Activated CD8-positive, alpha-beta memory T cell treated with anti-CD3 and anti-CD28 coated beads, Interleukin-2, amount 10 ng/mL, durations not matched to agents 7 days and 5 days (primary cell): ENCODE data around the gene IRF8. TPM values are rescaled to one million over a fixed set of nuclear protein-coding genes. Genes with fewer than 3 reads are reported as not detected.
"Not testable (repeated sequence)": the region's sequence is repeated elsewhere in the genome, so short reads cannot be mapped to it uniquely, and the experiment has no call there.

Source experiments
- ATAC-seq: fragments of 150-1000 bp; cut with Tn5 transposase; one replicate; pipeline ENCODE4 v1.10.0; 2021; ENCODE audit warnings: moderate library complexity
- CTCF ChIA-PET: fragments of 350-600 bp; sonication (Branson Sonifier 250); formaldehyde crosslinking; loops from one replicate; lab custom pipeline; 2021; ENCODE audit warnings: antibody characterized with exemption; lab: Charles Lee
- DNase-seq: peaks from one replicate; pipeline ENCODE4 v3.0.0-alpha.2; 2020
- H3K27ac Mint-ChIP-seq: one replicate; pipeline ENCODE4 v1.8.0; 2021; ENCODE audit warnings: mild to moderate bottlenecking, mixed read lengths
- H3K27me3 Mint-ChIP-seq: one replicate; pipeline ENCODE4 v1.8.0; 2021; ENCODE audit warnings: mixed read lengths
- H3K36me3 Mint-ChIP-seq: one replicate; pipeline ENCODE4 v1.8.0; 2021; ENCODE audit warnings: mild to moderate bottlenecking, mixed read lengths
- H3K4me1 Mint-ChIP-seq: one replicate; pipeline ENCODE4 v1.8.0; 2021; ENCODE audit warnings: mixed read lengths
- H3K4me3 Mint-ChIP-seq: one replicate; pipeline ENCODE4 v1.8.0; 2021; ENCODE audit warnings: mild to moderate bottlenecking, moderate library complexity, mixed read lengths
- H3K9me3 Mint-ChIP-seq: one replicate; pipeline ENCODE4 v1.8.0; 2022; ENCODE audit warnings: low read depth, mixed read lengths
- total RNA-seq, 2 experiments: library from RNA; stranded (reverse); gene quantifications; one replicate each; pipeline ENCODE4 v1.2.3, GENCODE V29; 2021

The IRF8 gene
- total RNA-seq, 2 experiments from 2014 or later, result 8.4 to 11.1 TPM

GRCh38 chr16:85905110-85906095, 6.4 kb downstream of the IRF8 start:
- Mint-ChIP-seq H3K27me3 (peaks cover 10% of the 10 kb centered on the region), H3K4me1 (peaks cover 44% of the 10 kb centered on the region), H3K9me3 (no peaks in the 10 kb centered on the region), H3K4me3 (no peak overlapping the region), H3K27ac (no peak overlapping the region), H3K36me3 (peaks cover 29% of the 10 kb centered on the region)
- DNase-seq, result no peak
- ATAC-seq, result no peak
- CTCF ChIA-PET, result interaction anchor here (1.2 to 2.0 kb wide), 3 partner anchors 82 to 94 kb away, joined by 3 to 6 read pairs (median 3); no protein-coding TSS in a partner anchor

DNA sequence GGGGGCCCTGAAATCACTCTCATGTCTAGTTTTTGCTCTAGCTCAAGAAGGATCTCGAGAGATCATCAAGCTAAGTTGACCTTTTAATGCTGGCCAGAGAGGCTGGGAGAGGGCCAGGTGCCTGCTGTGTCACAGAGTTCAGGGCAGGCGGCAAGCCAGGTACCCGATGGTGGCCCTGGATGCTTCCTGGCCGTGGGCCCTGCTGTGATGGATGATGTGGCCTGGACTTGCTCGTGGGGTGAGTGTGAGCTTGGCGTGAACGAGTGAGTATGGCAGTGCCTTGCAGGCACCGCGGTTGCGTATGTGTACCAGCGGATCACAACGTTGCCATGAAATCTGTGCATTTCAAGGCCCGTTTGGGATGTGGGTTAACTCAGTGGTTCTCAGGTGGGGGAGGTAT, 7.4 kb downstream of the IRF8 start:
- DNase-seq (no peak), ATAC-seq (no peak)
- H3K27ac Mint-ChIP-seq, result no peak overlapping the region
- H3K4me1 Mint-ChIP-seq, result peaks cover 35% of the 10 kb centered on the region
- H3K4me3 Mint-ChIP-seq, result no peak overlapping the region
- CTCF ChIA-PET, result interaction anchor here (1.2 to 2.0 kb wide), 3 partner anchors 81 to 93 kb away, joined by 3 to 6 read pairs (median 3); no protein-coding TSS in a partner anchor
- peaks cover 29% of the 10 kb centered on the region for H3K36me3 Mint-ChIP-seq
- H3K27me3 Mint-ChIP-seq, result peaks cover 3% of the 10 kb centered on the region
- H3K9me3 Mint-ChIP-seq, result no peaks in the 10 kb centered on the region

GRCh38 chr16:85907231-85907630, 8.3 kb downstream of the IRF8 start:
- H3K9me3 Mint-ChIP-seq, H3K27me3 Mint-ChIP-seq, ATAC-seq, H3K27ac Mint-ChIP-seq, DNase-seq, H3K4me3 Mint-ChIP-seq: not testable (repeated sequence)
- Mint-ChIP-seq H3K36me3 (peaks cover 27% of the 10 kb centered on the region), H3K4me1 (peaks cover 26% of the 10 kb centered on the region)
- CTCF ChIA-PET, result interaction anchor here (2.0 kb wide), 1 partner anchor 80 kb away, joined by 6 read pairs; no protein-coding TSS in a partner anchor

DNA sequence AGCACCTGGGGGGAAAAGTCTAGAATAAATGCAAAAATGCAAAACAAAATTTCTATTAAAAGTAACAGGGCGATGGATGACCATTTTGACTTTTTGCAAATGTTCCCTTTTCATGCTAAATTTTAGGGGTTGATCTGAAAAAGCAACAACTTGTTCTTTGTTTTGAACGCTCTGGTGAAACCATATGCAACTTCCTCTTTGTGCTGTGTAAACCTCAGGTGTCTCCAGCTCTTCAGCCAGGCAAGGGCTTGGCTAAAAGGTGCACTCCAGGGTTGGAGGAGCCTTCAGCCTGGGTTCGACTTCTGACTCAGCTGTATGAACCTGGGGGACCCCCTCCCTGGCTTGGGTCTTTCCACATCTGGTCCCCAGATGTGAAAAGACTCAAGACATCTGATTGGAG, 9.5 kb downstream of the IRF8 start:
- no peak for ATAC-seq
- Mint-ChIP-seq H3K27ac (no peak overlapping the region), H3K4me1 (peaks cover 14% of the 10 kb centered on the region), H3K4me3 (no peak overlapping the region), H3K27me3 (no peaks in the 10 kb centered on the region), H3K36me3 (peaks cover 25% of the 10 kb centered on the region), H3K9me3 (no peaks in the 10 kb centered on the region)
- CTCF ChIA-PET, result interaction anchor here (0.5 to 1.5 kb wide), 2 partner anchors 74 to 87 kb away, joined by 3 to 4 read pairs; no protein-coding TSS in a partner anchor
- no peak for DNase-seq

GRCh38 chr16:85908889-85909589, 10.1 kb downstream of the IRF8 start:
- DNase-seq, result no peak
- no peak for ATAC-seq
- Mint-ChIP-seq H3K4me3 (no peak overlapping the region), H3K27ac (no peak overlapping the region), H3K9me3 (no peaks in the 10 kb centered on the region), H3K4me1 (peaks cover 10% of the 10 kb centered on the region), H3K27me3 (no peaks in the 10 kb centered on the region), H3K36me3 (peaks cover 24% of the 10 kb centered on the region)
- CTCF ChIA-PET, result interaction anchor here (1.5 kb wide), 1 partner anchor 88 kb away, joined by 4 read pairs; no protein-coding TSS in a partner anchor

DNA sequence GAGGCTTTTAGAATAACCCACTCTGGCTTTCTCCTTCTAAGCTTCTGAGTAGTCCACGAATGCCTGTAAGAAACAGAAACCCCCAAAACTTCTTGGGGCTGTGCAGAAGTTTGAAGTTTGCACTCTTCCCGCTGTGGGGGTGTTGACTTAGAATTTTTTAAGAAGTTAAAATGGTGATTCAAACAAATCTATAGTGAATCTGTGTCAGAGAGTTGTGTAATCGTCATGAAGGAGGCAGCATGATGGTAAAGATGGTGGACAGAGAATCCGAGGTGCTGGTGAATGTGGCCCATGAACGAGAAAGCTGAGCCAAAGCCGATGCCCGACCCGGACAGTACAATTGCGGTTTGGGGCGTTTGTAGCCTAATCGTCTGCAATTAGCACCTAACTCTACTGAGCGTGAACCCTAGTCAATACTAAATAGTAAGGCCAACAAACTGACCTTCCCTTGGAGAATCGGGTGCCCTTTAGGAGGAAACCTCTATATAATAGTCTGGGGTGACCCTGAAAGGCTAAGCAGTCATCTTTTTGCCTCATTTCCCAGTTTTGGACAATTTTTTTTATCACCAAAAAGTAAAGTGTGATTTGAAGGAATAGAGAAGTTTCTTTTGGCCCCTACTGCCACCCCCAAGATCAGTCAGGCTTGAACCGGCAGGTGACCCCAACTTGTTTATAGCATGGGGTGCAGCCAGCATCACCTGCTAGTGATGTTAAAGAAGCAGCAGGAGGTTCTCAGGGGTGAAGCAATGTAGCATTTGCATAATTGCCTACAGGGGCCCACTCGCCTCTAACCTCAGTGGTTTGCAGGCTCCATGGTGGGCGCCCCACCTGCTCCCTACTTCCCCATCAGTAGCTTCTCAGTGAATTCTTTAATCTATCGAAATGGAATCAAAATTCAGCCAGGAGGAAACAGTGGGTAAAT, 11.2 kb downstream of the IRF8 start:
- Mint-ChIP-seq H3K27ac (no peak overlapping the region), H3K4me3 (no peak overlapping the region), H3K36me3 (peaks cover 16% of the 10 kb centered on the region), H3K27me3 (no peaks in the 10 kb centered on the region), H3K4me1 (peaks cover 12% of the 10 kb centered on the region), H3K9me3 (no peaks in the 10 kb centered on the region)
- CTCF ChIA-PET, result interaction anchor here (1.5 kb wide), 1 partner anchor 89 kb away, joined by 4 read pairs; no protein-coding TSS in a partner anchor
- no peak for ATAC-seq
- no peak for DNase-seq

DNA sequence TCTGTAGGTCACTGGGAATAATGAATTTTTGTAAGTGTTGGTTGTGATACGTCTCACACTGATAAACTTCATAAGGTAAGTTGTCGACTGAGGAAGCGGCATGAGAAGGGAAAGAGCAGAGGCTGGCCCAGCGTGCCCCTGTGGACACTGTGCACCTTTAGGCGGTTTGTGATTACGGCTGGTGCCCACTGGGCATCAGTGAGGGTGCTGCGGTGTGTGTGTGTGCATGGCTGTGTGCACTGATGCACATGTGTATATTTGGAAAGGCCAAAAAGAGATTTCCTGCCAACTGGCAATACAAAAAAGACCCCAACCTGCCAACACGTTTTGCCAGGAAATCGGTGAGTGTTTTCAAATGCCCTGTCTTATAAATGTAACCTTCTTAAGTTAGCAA, 11.9 kb downstream of the IRF8 start:
- Mint-ChIP-seq H3K4me3 (no peak overlapping the region), H3K36me3 (peaks cover 12% of the 10 kb centered on the region), H3K4me1 (peaks cover 12% of the 10 kb centered on the region), H3K27ac (no peak overlapping the region), H3K9me3 (no peaks in the 10 kb centered on the region), H3K27me3 (no peaks in the 10 kb centered on the region)
- DNase-seq (no peak), ATAC-seq (no peak)
- CTCF ChIA-PET, result no interaction called here

DNA sequence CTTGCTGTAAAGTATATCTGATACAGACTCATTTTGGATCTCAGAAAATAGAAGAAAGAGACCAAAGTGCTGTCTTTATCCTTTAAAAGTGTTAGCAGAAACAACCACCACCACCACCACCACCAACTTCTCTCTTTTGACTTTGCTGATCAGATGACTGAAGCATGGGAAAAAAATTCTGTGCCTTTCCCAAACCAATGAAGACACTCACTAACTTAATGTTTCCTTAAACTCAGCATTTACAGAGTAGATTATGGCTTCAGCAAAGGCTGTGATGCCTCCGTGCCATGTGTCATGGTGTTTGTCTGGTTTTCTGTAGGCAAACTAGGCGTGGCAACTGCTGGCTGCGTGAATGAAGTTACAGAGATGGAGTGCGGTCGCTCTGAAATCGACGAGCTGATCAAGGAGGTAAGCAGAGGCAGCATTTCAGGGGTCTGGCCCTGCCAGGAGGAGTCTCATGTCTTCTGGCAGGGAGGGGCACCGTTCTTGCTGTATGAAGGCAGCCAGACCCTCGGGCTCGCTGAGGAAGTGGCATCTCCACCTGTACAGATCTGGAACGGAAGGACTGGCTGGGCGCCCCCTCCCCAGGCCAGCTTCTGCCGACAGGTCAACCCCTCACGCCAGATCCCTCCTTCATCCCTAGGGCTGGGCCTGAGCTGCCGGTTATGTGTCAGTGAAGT, 12.4 kb downstream of the IRF8 start:
- DNase-seq, result no peak
- no peak for ATAC-seq
- H3K4me3 Mint-ChIP-seq, result no peak overlapping the region
- H3K9me3 Mint-ChIP-seq, result no peaks in the 10 kb centered on the region
- H3K36me3 Mint-ChIP-seq, result peaks cover 8% of the 10 kb centered on the region
- H3K4me1 Mint-ChIP-seq, result peaks cover 12% of the 10 kb centered on the region
- CTCF ChIA-PET, result no interaction called here
- H3K27me3 Mint-ChIP-seq, result no peaks in the 10 kb centered on the region
- no peak overlapping the region for H3K27ac Mint-ChIP-seq

DNA sequence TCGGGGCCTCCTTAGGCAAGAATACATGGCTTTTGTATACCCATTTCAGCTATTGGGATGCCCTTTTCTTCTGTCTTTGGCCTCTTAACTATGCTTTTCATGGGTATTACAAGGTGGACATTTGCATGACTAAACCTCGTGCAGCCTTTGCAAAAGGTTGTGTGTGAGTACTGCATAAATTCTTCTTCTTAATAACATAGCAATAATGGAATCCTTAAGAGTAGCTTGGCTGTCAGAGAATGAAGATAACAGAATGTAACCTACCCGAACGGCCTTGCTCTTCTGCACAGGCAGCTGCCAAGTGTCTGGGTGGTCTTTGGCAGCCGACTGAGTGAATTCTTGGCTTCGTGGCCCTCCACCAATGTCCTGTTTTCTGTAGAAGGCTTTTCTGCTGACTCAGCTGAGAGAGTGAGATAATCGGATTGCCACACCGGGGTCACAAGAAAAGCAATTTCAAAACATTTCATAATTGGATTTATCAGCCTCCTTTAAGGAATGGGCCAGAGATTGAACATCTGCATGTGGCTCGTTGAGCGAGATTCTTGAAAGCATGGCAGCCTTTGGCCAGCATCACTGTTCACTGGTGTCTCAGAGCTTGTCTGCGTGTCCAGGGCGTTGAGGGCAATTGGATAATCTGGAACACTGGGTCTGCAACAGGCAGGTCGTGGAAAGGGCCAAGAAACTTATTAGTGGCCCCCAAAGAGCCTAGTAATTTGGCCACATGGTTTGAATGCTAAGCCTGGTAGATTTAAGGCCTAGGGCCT, 13.4 kb downstream of the IRF8 start:
- ATAC-seq, result no peak
- CTCF ChIA-PET, result interaction anchor here (1.1 kb wide), 1 partner anchor 91 kb away, joined by 3 read pairs; no protein-coding TSS in a partner anchor
- no peaks in the 10 kb centered on the region for H3K27me3 Mint-ChIP-seq
- H3K27ac Mint-ChIP-seq, result no peak overlapping the region
- H3K4me3 Mint-ChIP-seq, result no peak overlapping the region
- peaks cover 12% of the 10 kb centered on the region for H3K4me1 Mint-ChIP-seq
- no peaks in the 10 kb centered on the region for H3K9me3 Mint-ChIP-seq
- peaks cover 6% of the 10 kb centered on the region for H3K36me3 Mint-ChIP-seq
- no peak for DNase-seq

- DNase-seq (no peak), ATAC-seq (no peak)
- CTCF ChIA-PET, result interaction anchor here (1.1 kb wide), 1 partner anchor 92 kb away, joined by 3 read pairs; no protein-coding TSS in a partner anchor
- H3K4me1 Mint-ChIP-seq, result peaks cover 9% of the 10 kb centered on the region
- peaks cover 8% of the 10 kb centered on the region for H3K36me3 Mint-ChIP-seq
- no peak overlapping the region for H3K27ac Mint-ChIP-seq
- no peak overlapping the region for H3K4me3 Mint-ChIP-seq
- H3K27me3 Mint-ChIP-seq, result no peaks in the 10 kb centered on the region
- H3K9me3 Mint-ChIP-seq, result no peaks in the 10 kb centered on the region
Observed at GRCh38 chr16:85913141-85913601, 14.2 kb downstream of the IRF8 start.

DNA sequence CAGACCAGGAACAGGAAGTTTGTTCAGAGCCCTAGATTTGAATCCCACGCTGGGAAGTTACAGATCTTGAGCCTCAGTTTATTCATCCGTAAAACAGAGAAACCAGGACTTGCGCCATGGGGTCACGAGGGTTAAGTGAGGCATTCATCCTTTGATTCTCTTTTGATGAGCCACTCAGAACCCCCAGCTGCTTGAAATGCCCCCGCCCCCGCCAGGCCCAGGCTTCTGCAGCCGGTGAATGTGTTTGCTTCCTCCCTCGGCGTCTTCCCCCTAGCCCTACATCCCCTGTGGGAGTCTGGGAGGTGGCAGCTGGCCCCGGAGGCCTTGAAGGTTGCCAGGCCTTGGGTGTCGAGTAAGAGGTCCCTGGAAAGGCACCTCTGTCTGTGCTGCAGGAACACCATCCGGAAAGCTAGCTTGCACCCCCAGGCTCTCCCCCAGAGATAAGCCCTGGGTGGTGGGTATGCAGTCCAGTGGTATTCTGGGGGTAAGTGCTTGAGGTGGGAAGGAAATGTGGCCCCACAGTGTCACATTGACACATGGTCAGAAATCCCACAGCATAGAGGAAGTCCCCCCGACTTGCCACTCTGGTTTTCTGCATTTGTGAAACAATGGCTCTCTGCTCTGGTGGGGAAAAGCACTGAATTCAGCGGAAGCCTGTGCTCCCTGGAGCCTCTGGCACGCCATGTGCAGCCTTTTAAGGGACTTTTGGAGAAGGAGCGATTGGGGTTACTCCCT, 14.9 kb downstream of the IRF8 start:
- ATAC-seq, result no peak
- no peaks in the 10 kb centered on the region for H3K27me3 Mint-ChIP-seq
- peaks cover 7% of the 10 kb centered on the region for H3K36me3 Mint-ChIP-seq
- no peak overlapping the region for H3K27ac Mint-ChIP-seq
- peaks cover 3% of the 10 kb centered on the region for H3K4me1 Mint-ChIP-seq
- H3K4me3 Mint-ChIP-seq, result no peak overlapping the region
- DNase-seq, result no peak
- CTCF ChIA-PET, result no interaction called here
- H3K9me3 Mint-ChIP-seq, result no peaks in the 10 kb centered on the region
